Smooth muscle cell (in vitro differentiated cells): ENCODE results near the gene PCBP4. TPM values are rescaled to one million over a fixed set of nuclear protein-coding genes. Genes with fewer than 3 reads are reported as not detected.

ENCODE experiments used
- DNase-seq: peaks from one replicate; lab custom pipeline; 2025; ENCODE audit not compliant: unreplicated experiment; lab: John Stamatoyannopoulos, UW
- H2AFZ ChIP-seq: fragments of 200-600 bp; sonication (generic); 2 replicates; pipeline ENCODE4 v1.6.0; 2016; ENCODE audit warnings: antibody characterized with exemption, low read depth, mild to moderate bottlenecking
- H3F3A ChIP-seq: fragments of 200-600 bp; sonication (generic); 2 replicates; pipeline ENCODE4 v1.6.0; 2017; ENCODE audit warnings: antibody characterized with exemption, low read depth
- H3K27ac ChIP-seq: fragments of 200-600 bp; sonication (generic); 2 replicates; pipeline ENCODE4 v1.5.1; 2016; ENCODE audit warnings: low read depth, mild to moderate bottlenecking
- H3K27me3 ChIP-seq: fragments of 200-600 bp; sonication (generic); 2 replicates; pipeline ENCODE4 v1.6.1; 2016; ENCODE audit warnings: low read depth, mild to moderate bottlenecking
- H3K36me3 ChIP-seq: fragments of 200-600 bp; sonication (generic); 2 replicates; pipeline ENCODE4 v1.5.1; 2016; ENCODE audit warnings: low read depth
- H3K4me1 ChIP-seq: fragments of 200-600 bp; sonication (generic); 2 replicates; pipeline ENCODE4 v1.5.1; 2016; ENCODE audit warnings: low read depth
- H3K4me2 ChIP-seq: fragments of 200-600 bp; sonication (generic); 2 replicates; pipeline ENCODE4 v1.6.0; 2016; ENCODE audit warnings: mild to moderate bottlenecking
- H3K4me3 ChIP-seq: fragments of 200-600 bp; sonication (generic); 2 replicates; pipeline ENCODE4 v1.5.1; 2016; ENCODE audit warnings: mild to moderate bottlenecking
- H3K79me2 ChIP-seq: fragments of 200-600 bp; sonication (generic); 2 replicates; pipeline ENCODE4 v1.6.0; 2016; ENCODE audit warnings: low read depth, mild to moderate bottlenecking
- H3K9ac ChIP-seq: fragments of 200-600 bp; sonication (generic); 2 replicates; pipeline ENCODE4 v1.6.0; 2016; ENCODE audit warnings: low read depth
- H3K9me3 ChIP-seq: fragments of 200-600 bp; sonication (generic); replicated peaks from 2 replicates; pipeline ENCODE4 v1.5.1; 2016; ENCODE audit warnings: low read depth
- H4K20me1 ChIP-seq: fragments of 200-600 bp; sonication (generic); 2 replicates; pipeline ENCODE4 v1.6.0; 2016; ENCODE audit warnings: low read depth
- CTCF ChIP-seq: fragments of 200-600 bp; sonication (generic); IDR thresholded peaks from 2 replicates; pipeline ENCODE4 v1.5.1; 2017; ENCODE audit warnings: borderline replicate concordance, mild to moderate bottlenecking, antibody characterized with exemption; ENCODE audit not compliant: insufficient read depth, poor library complexity, severe bottlenecking
- WGBS: methylation state at CpG from one replicate; pipeline ENCODE4 v1.1.7; 2016; ENCODE audit warnings: low lambda C conversion rate; 5-methylcytosine and 5-hydroxymethylcytosine counted together
- polyA plus RNA-seq: library from polyadenylated mRNA; unstranded; fragments of >200 nt; fragmentation: Nextera tagmentation; extraction: Ambion mirVana; gene quantifications from 2 replicates; pipeline ENCODE4 v1.2.1, GENCODE V29; 2016
- small RNA-seq: library from RNA; depleted of rRNA; stranded (forward); fragments of <200 nt; gene quantifications from one replicate; pipeline ENCODE3, GENCODE V24; 2014
- total RNA-seq: library from RNA; depleted of rRNA; stranded (reverse); fragments of >200 nt; gene quantifications from 2 replicates; pipeline ENCODE4 v1.2.3, GENCODE V29; 2014

PCBP4 gene
- total and polyA plus RNA-seq, 2 experiments from 2014 or later = 42.6 to 81.2 TPM

GRCh38 chr3:51921081-51921578 is 46.1 kb downstream of the PCBP4 start:
- Histone ChIP-seq H3K27ac (no peak overlapping the region), H3K9me3 (no peaks in the 10 kb centered on the region), H2AFZ (no peak overlapping the region), H3K79me2 (no peaks in the 10 kb centered on the region), H3K9ac (no peak overlapping the region), H3K4me1 (no peaks in the 10 kb centered on the region), H3K27me3 (no peaks in the 10 kb centered on the region), H3K4me3 (no peak overlapping the region), H3K36me3 (no peaks in the 10 kb centered on the region), H3K4me2 (no peak overlapping the region), H4K20me1 (no peaks in the 10 kb centered on the region), H3F3A (no peaks in the 10 kb centered on the region)
- 89% methylated on average over 11 of the region's 11 CpGs for WGBS
- DNase-seq = no peak
- TF ChIP-seq CTCF = no peak

- H3K9me3 ChIP-seq = no peaks in the 10 kb centered on the region
- WGBS = 70% methylated on average over 5 of the region's 5 CpGs
- H3K4me3 ChIP-seq = no peak overlapping the region
- H4K20me1 ChIP-seq = no peaks in the 10 kb centered on the region
- no peaks in the 10 kb centered on the region for H3K27me3 ChIP-seq
- no peaks in the 10 kb centered on the region for H3F3A ChIP-seq
- DNase-seq = no peak
- no peak overlapping the region for H2AFZ ChIP-seq
- H3K9ac ChIP-seq = no peak overlapping the region
- no peak for TF ChIP-seq CTCF
- H3K4me2 ChIP-seq = no peak overlapping the region
- no peaks in the 10 kb centered on the region for H3K4me1 ChIP-seq
- H3K79me2 ChIP-seq = no peaks in the 10 kb centered on the region
- no peaks in the 10 kb centered on the region for H3K36me3 ChIP-seq
- no peak overlapping the region for H3K27ac ChIP-seq
These were observed 50.8 kb downstream of the PCBP4 start for GRCh38 chr3:51916418-51916817.

- no peak overlapping the region for H2AFZ ChIP-seq
- no peaks in the 10 kb centered on the region for H3F3A ChIP-seq
- H3K4me3 ChIP-seq = no peak overlapping the region
- H4K20me1 ChIP-seq = no peaks in the 10 kb centered on the region
- no peak for TF ChIP-seq CTCF
- H3K27ac ChIP-seq = no peak overlapping the region
- H3K4me1 ChIP-seq = no peaks in the 10 kb centered on the region
- H3K9ac ChIP-seq = no peak overlapping the region
- no peak overlapping the region for H3K4me2 ChIP-seq
- no peaks in the 10 kb centered on the region for H3K36me3 ChIP-seq
- H3K79me2 ChIP-seq = no peaks in the 10 kb centered on the region
- H3K9me3 ChIP-seq = no peaks in the 10 kb centered on the region
- WGBS = 84% methylated on average over 4 of the region's 4 CpGs
- no peaks in the 10 kb centered on the region for H3K27me3 ChIP-seq
- no peak for DNase-seq
These were observed 59.2 kb downstream of the PCBP4 start for GRCh38 chr3:51908026-51908425.

Small RNA genes lying within 50 kb of the gene (small RNA-seq; reads per million reads assigned to genes)
- not detected for gene AC115284.1

Other genes with a start within 250 kb of the PCBP4 start
- not detected in 2 replicates for gene IQCF6, start 188.2 kb downstream of the PCBP4 start, total RNA-seq
- gene IQCF6, start 188.2 kb downstream of the PCBP4 start, polyA plus RNA-seq = not detected in 2 replicates
- gene IQCF2, start 105.8 kb downstream of the PCBP4 start, total RNA-seq = not detected in 2 replicates
- not detected in 2 replicates for gene IQCF2, start 105.8 kb downstream of the PCBP4 start, polyA plus RNA-seq
- not detected in 2 replicates for gene IQCF5, start 91.9 kb downstream of the PCBP4 start, total RNA-seq
- not detected in 2 replicates for gene IQCF5, start 91.9 kb downstream of the PCBP4 start, polyA plus RNA-seq
- gene IQCF1, start 64.1 kb downstream of the PCBP4 start, total RNA-seq = not detected in 2 replicates
- not detected in 2 replicates for gene IQCF1, start 64.1 kb downstream of the PCBP4 start, polyA plus RNA-seq
- 10.0 and 13.1 TPM in 2 replicates for gene RRP9, start 25.6 kb downstream of the PCBP4 start, total RNA-seq
- gene RRP9, start 25.6 kb downstream of the PCBP4 start, polyA plus RNA-seq = 21.2 and 23.9 TPM in 2 replicates
- 7.2 and 15.1 TPM in 2 replicates for gene PARP3, start 25.1 kb downstream of the PCBP4 start, total RNA-seq
- 10.5 and 12.3 TPM in 2 replicates for gene PARP3, start 25.1 kb downstream of the PCBP4 start, polyA plus RNA-seq
- gene GPR62, start 12.1 kb downstream of the PCBP4 start, total RNA-seq = 0.18 TPM in 1 of 2 replicates, not detected in the other
- 0.09 and 0.52 TPM in 2 replicates for gene GPR62, start 12.1 kb downstream of the PCBP4 start, polyA plus RNA-seq
- 17.8 and 18.9 TPM in 2 replicates for gene ABHD14B, start 6.6 kb upstream of the PCBP4 start, total RNA-seq
- 26.2 and 31.4 TPM in 2 replicates for gene ABHD14B, start 6.6 kb upstream of the PCBP4 start, polyA plus RNA-seq
- gene ABHD14A, start 7.6 kb upstream of the PCBP4 start, total RNA-seq = 6.2 and 16.1 TPM in 2 replicates
- 38.6 and 49.7 TPM in 2 replicates for gene ABHD14A, start 7.6 kb upstream of the PCBP4 start, polyA plus RNA-seq
- 39.6 and 43.0 TPM in 2 replicates for gene ACY1, start 16.1 kb upstream of the PCBP4 start, total RNA-seq
- gene ACY1, start 16.1 kb upstream of the PCBP4 start, polyA plus RNA-seq = 33.8 and 38.4 TPM in 2 replicates
- gene RPL29, start 28.4 kb upstream of the PCBP4 start, total RNA-seq = 1,004 and 1,042 TPM in 2 replicates
- gene RPL29, start 28.4 kb upstream of the PCBP4 start, polyA plus RNA-seq = 708 and 743 TPM in 2 replicates
- gene DUSP7, start 89.1 kb upstream of the PCBP4 start, total RNA-seq = 25.0 and 26.8 TPM in 2 replicates
- gene DUSP7, start 89.1 kb upstream of the PCBP4 start, polyA plus RNA-seq = 12.4 and 13.3 TPM in 2 replicates
- gene POC1A, start 187.0 kb upstream of the PCBP4 start, total RNA-seq = 1.8 and 3.2 TPM in 2 replicates
- 7.6 and 7.9 TPM in 2 replicates for gene POC1A, start 187.0 kb upstream of the PCBP4 start, polyA plus RNA-seq
- gene ALAS1, start 230.7 kb upstream of the PCBP4 start, total RNA-seq = 35.7 and 50.2 TPM in 2 replicates
- 59.4 and 66.7 TPM in 2 replicates for gene ALAS1, start 230.7 kb upstream of the PCBP4 start, polyA plus RNA-seq